Measurements from ENCODE around the gene RGS6. TPM values are rescaled to one million over a fixed set of nuclear protein-coding genes. Genes with fewer than 3 reads are reported as not detected.

Gene RGS6
- total RNA-seq, 1 donor from 2014 or later = 26.0 TPM

- intact Hi-C loops (cut with micrococcal nuclease) = no loop called here
- ATAC-seq = no peak
- no peak for DNase-seq
Measured at GRCh38 chr14:72333357-72333756, 401.1 kb downstream of the RGS6 start.

DNA sequence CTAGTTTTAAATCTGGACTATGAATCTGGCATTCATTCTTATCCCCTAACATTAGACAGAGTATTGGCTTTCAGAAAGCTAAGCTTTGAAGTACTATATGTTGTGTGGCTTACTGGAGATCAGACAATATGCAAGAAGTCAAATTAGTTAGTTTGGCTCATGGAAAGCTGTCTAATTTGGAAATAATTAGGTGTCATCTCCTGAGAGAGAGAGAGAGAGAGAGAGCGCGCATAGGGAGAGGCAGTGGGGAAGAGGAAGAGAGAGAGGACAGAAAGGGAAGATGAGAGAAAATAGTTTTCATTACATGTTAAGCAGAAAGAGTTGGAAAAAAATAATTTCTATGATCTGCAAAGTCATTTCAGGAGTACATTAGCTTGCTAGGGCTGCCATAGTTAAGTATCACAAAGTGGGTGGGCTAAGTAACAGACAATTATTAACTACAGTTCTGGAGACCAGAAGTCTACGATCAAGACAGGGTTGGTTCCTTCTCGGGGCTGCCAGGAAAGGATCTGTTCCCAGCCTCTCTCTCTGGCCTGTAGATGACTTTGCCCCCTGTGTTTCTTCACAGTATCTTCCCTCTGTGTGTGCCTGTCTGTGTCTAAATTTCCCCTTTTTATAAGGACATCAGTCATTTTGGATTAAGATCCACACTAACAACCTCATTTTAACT lies 404.2 kb downstream of the RGS6 start:
- DNase-seq = no peak
- intact Hi-C loops (cut with micrococcal nuclease) = no loop called here

DNA sequence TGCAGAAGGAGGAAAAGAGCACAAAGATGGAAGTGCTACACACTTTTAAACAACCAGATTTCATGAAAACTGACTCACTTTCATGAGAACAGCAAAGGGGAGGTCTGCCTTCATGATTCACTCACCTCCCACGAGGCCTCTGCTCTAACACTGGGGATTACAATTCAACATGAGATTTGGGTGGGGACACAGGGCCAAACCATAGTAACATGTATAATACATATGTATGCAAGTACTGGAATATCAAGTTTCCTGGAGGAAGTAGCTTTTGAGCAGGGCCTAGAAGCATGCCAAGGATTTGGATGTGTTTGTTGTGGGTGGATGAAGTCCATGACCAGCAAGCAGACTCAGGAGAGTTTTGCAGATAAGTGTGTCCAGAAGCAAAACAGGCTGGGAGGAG lies 409.0 kb downstream of the RGS6 start:
- intact Hi-C loops (cut with micrococcal nuclease) = no loop called here
- ATAC-seq = no peak
- DNase-seq = no peak

More for the DNA sequence above, 404.2 kb downstream of the RGS6 start:
- no peak for ATAC-seq

DNA sequence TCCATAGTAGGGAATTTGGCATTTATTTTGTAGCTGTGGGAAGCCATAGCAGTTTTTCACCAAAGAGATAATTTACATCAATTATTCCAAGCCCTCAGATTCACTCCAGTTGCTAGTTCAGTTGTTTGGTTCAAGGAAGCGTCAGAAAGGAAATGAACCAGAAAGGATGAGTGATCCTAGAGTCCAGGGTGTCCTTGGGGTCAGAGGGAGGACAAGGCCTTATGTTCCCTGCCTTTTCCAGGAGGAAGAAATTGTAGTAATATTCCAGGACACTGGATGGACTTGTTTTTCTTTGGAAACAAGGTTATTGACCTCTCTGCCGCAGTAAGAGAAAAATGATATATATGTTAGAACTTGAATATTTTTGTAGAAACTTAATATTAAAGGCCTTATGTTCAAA lies 409.5 kb downstream of the RGS6 start:
- no peak for DNase-seq
- intact Hi-C loops (cut with micrococcal nuclease) = no loop called here
- ATAC-seq = no peak

DNA sequence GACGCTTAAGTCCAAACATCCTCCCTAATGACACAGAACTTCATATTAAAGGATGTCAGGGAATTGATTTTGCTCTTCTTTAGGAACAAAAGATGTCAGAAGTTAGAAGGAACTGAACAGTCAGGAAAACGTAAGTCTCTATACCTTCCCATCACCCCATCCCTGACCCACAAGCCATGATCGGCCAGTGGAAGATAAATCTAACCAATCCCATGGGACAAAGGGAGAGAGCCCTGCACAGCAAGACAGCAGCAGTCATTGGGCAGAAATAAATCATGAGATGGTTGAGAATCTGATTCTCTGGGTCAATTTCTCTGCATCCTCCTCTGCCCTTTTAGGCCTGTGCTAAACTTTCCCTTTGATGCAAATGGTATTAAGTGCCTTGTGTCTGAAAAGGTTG lies 414.9 kb downstream of the RGS6 start:
- intact Hi-C loops (cut with micrococcal nuclease) = no loop called here
- ATAC-seq = no peak

GRCh38 chr14:72350215-72350614 lies 418.0 kb downstream of the RGS6 start:
- DNase-seq (no peak), ATAC-seq (no peak)
- intact Hi-C loops (cut with micrococcal nuclease) = no loop called here

More for the DNA sequence above, 414.9 kb downstream of the RGS6 start:
- DNase-seq = no peak

DNA sequence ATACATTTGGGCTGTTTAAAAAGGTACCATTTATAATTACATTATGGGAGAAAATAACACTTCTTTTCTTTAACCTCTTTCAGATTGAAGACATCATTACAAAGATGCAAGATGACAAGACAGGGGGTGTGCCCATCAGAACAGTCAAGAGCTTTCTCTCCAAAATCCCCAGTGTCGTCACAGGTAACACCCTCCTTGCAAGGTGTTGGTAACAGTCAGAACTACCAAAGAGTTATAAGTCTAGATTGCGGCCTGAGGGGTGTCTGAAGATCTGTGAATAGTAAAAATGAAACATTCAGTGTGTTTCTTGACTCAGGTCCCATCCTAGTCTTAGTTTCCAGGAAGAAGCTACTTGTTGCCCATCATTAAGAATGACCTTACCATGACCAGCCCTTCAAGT lies 419.8 kb downstream of the RGS6 start:
- DNase-seq (no peak), ATAC-seq (no peak)
- intact Hi-C loops (cut with micrococcal nuclease) = no loop called here

GRCh38 chr14:72366619-72367018 lies 434.4 kb downstream of the RGS6 start:
- no peak for DNase-seq
- no peak for ATAC-seq
- intact Hi-C loops (cut with micrococcal nuclease) = no loop called here

DNA sequence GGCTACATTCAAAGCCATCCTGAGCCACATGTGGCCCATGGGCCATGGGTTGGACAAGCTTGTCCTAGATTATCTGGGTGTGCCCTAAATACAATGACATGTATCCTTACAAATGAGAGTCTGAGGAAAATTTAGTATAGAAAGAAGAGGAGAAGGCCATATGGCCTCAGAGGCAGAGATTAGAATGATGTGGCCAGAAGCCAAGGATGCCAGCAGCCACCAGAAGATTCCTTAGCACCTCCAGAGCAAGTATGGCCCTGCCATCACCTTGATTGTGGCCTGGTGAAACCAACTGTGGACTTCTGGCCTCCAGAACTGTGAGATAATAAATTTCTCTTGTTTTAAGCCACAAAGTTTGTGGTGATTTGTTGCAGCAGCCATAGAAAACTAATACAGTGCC lies 436.9 kb downstream of the RGS6 start:
- no peak for ATAC-seq
- DNase-seq = no peak
- intact Hi-C loops (cut with micrococcal nuclease) = no loop called here

DNA sequence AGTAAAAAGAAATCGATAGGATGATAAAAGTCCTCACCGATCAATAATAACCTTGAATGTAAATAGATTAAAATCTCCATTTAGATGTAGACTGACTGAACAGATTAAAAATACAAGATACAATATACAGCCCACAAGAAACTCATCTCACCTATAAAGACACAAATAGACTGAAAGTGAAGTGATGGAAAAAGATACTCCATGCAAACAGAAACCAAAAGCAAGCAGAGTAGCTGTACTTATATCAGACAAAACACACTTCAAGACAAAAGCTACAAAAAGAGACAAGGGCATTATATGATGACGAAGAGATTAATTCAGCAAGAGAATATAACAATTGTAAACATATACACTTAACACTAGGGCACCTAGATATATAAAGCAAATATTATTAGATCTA lies 444.8 kb downstream of the RGS6 start:
- ATAC-seq (no peak), DNase-seq (no peak)
- intact Hi-C loops (cut with micrococcal nuclease) = no loop called here

DNA sequence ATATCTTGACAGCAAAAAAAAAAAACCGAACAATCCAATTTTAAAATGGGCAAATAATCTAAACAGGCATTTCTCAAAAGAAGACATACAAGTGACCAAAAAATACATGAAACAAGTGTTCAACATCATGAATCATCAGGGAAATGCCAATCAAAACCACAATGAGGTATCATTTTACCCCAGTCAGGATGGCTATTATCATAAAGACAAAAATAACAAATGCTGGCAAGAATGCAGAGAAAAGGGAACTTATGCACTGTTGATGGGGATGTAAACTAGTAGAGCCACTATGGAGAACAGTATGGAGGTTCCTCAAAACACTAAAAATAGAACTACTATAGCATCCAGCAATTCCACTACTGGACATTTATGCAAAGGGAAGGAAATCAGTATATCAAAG lies 448.2 kb downstream of the RGS6 start:
- DNase-seq (no peak), ATAC-seq (no peak)
- intact Hi-C loops (cut with micrococcal nuclease) = no loop called here

DNA sequence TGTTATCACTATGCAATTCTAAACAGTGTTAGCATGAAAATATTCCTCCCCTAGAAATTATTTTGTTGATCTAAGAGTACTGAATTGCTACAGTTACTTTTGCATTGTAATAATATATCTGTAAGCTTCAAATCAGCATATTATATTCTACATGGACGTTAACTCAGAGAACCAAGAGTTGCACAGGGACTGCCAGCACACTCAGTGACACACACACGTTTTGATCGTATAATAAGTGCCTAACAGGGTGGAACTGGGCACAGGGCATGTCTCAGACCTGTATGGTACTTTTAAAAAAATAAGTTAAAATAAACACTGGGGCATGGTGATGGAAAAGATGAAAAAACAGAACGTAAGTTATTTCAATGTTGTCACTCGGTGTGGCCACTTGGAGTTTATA lies 451.6 kb downstream of the RGS6 start:
- intact Hi-C loops (cut with micrococcal nuclease) = no loop called here
- DNase-seq (no peak), ATAC-seq (no peak)

- ATAC-seq (no peak), DNase-seq (no peak)
- intact Hi-C loops (cut with micrococcal nuclease) = no loop called here
Measured at GRCh38 chr14:72387726-72388125, 455.5 kb downstream of the RGS6 start.

GRCh38 chr14:72389200-72389599 lies 457.0 kb downstream of the RGS6 start:
- DNase-seq (peak; percentile 31), ATAC-seq (peak; percentile 79)
- intact Hi-C loops (cut with micrococcal nuclease) = no loop called here

- no peak for ATAC-seq
- intact Hi-C loops (cut with micrococcal nuclease) = no loop called here
- no peak for DNase-seq
Measured at GRCh38 chr14:72401101-72401625, 468.9 kb downstream of the RGS6 start.

DNA sequence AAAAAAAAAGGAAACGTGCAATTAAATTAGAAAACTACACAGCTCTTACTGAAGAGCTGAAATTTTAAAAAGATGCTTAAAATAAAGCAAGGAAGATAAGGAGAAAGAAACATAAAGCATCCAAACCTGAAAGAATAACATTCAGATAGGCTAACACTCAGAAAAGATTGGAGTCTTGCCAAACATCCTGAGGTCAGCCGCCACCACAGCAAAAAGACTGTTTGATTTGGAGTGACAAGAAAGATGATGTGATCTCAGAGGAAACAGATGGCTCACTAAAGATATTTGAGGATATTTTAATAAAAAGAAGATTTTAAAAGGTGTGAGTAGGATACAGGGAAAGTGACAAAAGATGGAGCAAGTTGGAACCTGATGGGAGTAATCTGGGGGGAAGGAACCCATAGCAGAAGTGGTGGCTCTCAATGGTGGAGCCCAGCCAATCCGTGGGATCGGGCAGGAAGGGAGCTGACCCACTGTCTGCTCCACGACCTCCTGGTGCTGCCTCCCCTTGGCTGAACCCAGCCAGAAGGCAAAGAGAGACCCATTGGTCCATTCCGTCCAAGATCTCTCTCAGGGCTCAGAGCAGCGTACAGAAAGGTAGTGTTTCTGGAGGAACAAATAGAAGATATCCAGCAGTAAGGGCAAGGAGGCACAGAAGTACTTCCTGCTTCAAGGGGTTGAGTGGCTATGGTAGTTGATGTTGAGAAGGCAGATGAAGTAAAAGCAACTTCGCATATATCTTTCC lies 469.6 kb downstream of the RGS6 start:
- intact Hi-C loops (cut with micrococcal nuclease) = no loop called here
- DNase-seq (no peak), ATAC-seq (no peak)

- intact Hi-C loops (cut with micrococcal nuclease) = no loop called here
- DNase-seq = no peak
- ATAC-seq = no peak
Measured at GRCh38 chr14:72402377-72402772, 470.1 kb downstream of the RGS6 start.

GRCh38 chr14:72404106-72404774 lies 472.0 kb downstream of the RGS6 start:
- ATAC-seq = no peak
- DNase-seq = no peak
- intact Hi-C loops (cut with micrococcal nuclease) = no loop called here

GRCh38 chr14:72404998-72405397 lies 472.8 kb downstream of the RGS6 start:
- no peak for ATAC-seq
- DNase-seq = no peak
- intact Hi-C loops (cut with micrococcal nuclease) = no loop called here

GRCh38 chr14:72408020-72408419 lies 475.8 kb downstream of the RGS6 start:
- no peak for DNase-seq
- no peak for ATAC-seq
- intact Hi-C loops (cut with micrococcal nuclease) = no loop called here
